Measurements from ENCODE around the gene PLEKHA5. TPM values are rescaled to one million over a fixed set of nuclear protein-coding genes. Genes with fewer than 3 reads are reported as not detected.
"Not testable (repeated sequence)": the region's sequence is repeated elsewhere in the genome, so short reads cannot be mapped to it uniquely, and the experiment has no call there.

PLEKHA5 gene
- total RNA-seq, 4 donors from 2014 or later = 31.0 to 41.7 (median 34.1) TPM

DNA sequence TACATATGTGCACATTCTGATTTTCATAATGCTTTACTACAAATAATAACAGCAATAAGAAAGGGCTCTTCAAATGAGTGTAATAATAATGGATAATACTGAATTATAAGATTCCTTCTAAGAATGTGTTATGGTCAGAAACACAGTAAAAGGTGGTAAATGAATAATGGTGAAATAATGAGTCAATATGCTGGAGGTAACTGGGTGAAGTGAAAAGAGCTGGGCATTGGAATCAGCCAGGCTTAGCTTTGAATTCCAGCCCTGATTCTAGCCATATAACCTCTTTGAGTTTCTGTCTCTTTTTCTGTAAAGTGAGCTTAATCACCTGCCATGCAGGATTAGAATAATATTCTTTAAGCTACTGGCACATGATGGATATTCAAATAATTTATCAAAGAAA, 39.1 kb downstream of the PLEKHA5 start:
- intact Hi-C loops (cut with DNase I; ENCODE audit: low total_unique reads) = no loop called here
- no peak overlapping the region for H3K4me3 ChIP-seq (ENCODE audit: low read depth, poor library complexity, severe bottlenecking)
- no peak for DNase-seq (ENCODE audit: low spot score in 2 of 2)
- TF ChIP-seq POLR2A (IDR thresholded peaks at IDR 0.05) = no peak
- TF ChIP-seq, protein P1, sequence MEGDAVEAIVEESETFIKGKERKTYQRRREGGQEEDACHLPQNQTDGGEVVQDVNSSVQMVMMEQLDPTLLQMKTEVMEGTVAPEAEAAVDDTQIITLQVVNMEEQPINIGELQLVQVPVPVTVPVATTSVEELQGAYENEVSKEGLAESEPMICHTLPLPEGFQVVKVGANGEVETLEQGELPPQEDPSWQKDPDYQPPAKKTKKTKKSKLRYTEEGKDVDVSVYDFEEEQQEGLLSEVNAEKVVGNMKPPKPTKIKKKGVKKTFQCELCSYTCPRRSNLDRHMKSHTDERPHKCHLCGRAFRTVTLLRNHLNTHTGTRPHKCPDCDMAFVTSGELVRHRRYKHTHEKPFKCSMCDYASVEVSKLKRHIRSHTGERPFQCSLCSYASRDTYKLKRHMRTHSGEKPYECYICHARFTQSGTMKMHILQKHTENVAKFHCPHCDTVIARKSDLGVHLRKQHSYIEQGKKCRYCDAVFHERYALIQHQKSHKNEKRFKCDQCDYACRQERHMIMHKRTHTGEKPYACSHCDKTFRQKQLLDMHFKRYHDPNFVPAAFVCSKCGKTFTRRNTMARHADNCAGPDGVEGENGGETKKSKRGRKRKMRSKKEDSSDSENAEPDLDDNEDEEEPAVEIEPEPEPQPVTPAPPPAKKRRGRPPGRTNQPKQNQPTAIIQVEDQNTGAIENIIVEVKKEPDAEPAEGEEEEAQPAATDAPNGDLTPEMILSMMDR (IDR thresholded peaks at IDR 0.05) = no peak

DNA sequence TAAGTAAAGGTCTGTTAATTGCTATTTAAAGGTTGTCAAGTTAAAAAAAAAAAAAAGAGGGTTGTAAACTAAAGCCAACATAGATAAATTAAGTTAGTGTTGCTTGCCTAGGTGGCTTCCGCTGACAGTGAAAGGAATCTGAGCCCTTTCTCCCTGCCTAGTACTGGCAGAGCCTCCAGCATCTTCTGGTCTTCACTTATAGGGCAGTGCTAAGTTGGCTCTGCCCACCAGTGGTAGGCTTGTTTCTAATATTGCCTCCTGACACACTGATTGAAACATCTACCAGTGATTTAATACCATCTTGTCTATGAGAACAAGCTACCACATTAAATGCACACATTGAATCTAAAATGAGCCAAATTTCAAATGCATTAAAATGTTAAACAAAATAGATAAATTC, 39.7 kb downstream of the PLEKHA5 start:
- TF ChIP-seq POLR2A (IDR thresholded peaks at IDR 0.05) = no peak
- TF ChIP-seq, protein P1 (IDR thresholded peaks at IDR 0.05) = no peak
- H3K4me3 ChIP-seq (ENCODE audit: low read depth, poor library complexity, severe bottlenecking) = no peak overlapping the region
- DNase-seq (ENCODE audit: low spot score in 2 of 2) = no peak
- intact Hi-C loops (cut with DNase I; ENCODE audit: low total_unique reads) = no loop called here
- 100% methylated on average over 1 of the region's 1 CpG for WGBS, 2 donors

DNA sequence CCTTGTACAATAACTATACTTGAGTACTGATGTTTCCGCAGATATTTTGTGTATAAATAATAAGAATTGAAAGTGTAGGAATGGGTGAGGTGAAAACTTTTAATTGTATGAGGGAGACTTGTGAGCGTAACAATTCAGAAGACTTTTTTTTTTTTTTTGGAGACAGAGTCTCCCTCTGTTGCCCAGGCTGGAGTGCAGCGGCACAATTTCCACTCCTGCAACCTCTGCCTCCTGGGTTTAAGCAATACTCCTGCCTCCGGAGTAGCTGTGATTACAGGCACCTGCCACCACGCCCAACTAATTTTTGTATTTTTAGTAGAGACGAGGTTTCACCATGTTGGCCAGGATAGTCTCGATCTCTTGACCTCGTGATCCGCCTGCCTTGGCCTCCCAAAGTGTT, 40.8 kb downstream of the PLEKHA5 start:
- WGBS, 2 donors = 91 to 96% methylated on average over 9 of the region's 9 CpGs
- intact Hi-C loops (cut with DNase I; ENCODE audit: low total_unique reads) = not testable (repeated sequence)

DNA sequence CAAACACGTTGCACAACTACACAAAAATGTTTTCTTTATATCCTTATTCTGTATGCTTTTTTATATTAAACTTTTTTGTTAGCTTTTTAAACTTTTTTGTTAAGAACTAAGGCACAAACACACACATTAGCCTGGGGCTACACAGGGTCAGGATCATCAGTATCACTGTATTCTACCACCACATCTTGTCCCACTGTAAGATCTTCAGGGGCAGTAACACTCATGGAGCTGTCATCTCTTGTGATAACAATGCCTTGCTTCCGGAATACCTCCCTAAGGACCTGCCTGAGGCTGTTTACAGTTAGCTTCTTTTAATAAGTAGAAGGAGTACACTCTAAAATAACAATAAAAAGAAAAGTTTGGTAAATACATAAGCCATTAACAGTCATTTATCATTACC, 42.2 kb downstream of the PLEKHA5 start:
- WGBS, 2 donors = 77 to 89% methylated on average over 2 of the region's 2 CpGs
- H3K4me3 ChIP-seq (ENCODE audit: low read depth, poor library complexity, severe bottlenecking) = no peak overlapping the region
- no peak for DNase-seq (ENCODE audit: low spot score in 2 of 2)
- intact Hi-C loops (cut with DNase I; ENCODE audit: low total_unique reads) = no loop called here
- TF ChIP-seq, protein P1 (IDR thresholded peaks at IDR 0.05) = no peak
- no peak for TF ChIP-seq POLR2A (IDR thresholded peaks at IDR 0.05)

More for the DNA sequence above, 40.8 kb downstream of the PLEKHA5 start:
- not testable (repeated sequence) for DNase-seq (ENCODE audit: low spot score in 2 of 2); H3K4me3 ChIP-seq (ENCODE audit: low read depth, poor library complexity, severe bottlenecking)

DNA sequence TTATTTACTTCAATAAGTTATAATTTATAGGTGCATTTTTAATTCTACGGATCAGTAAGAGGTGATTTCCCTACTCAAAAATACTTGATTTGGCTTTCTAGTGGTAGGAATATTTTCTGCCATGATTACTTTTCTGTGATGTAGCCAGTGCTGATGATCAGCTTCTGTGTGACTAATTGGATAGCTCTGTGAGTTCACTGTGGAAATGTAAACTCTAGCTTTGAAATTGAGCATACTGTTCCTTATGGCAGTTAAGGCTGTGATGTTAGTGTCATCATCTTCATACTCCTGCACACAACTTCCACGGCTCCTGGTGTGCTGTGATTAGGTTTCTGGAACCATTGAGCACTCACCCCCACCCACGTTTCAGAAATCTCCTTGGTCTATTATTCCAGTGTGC, 48.2 kb downstream of the PLEKHA5 start:
- DNase-seq (ENCODE audit: low spot score in 2 of 2) = no peak
- H3K4me3 ChIP-seq (ENCODE audit: low read depth, poor library complexity, severe bottlenecking) = no peak overlapping the region
- TF ChIP-seq, protein P1 (IDR thresholded peaks at IDR 0.05) = no peak
- no peak for TF ChIP-seq POLR2A (IDR thresholded peaks at IDR 0.05)
- WGBS, 2 donors = 80 to 85% methylated on average over 3 of the region's 3 CpGs
- intact Hi-C loops (cut with DNase I; ENCODE audit: low total_unique reads) = no loop called here

DNA sequence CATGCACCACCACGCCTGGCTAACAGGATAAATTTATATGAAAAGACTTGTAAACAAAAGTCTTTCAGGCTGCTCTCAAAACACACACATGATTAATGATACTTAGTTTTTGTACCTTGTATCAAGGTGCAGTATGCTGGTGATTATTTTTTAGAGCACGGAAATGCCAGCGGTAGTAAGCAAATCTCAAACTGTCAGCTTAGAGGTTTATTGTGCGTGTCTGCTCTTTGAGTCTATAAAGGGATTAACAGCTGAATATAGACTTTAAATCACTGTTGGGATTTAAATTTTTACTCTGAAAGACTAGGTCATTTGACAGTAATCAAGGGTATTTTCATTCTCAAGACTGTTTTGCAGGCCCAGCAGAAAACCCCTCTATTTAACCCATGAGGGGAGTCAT, 50.5 kb downstream of the PLEKHA5 start:
- no peak for DNase-seq (ENCODE audit: low spot score in 2 of 2)
- TF ChIP-seq, protein P1 (IDR thresholded peaks at IDR 0.05) = no peak
- TF ChIP-seq POLR2A (IDR thresholded peaks at IDR 0.05) = no peak
- intact Hi-C loops (cut with DNase I; ENCODE audit: low total_unique reads) = no loop called here
- 96% methylated on average over 4 of the region's 4 CpGs for WGBS, 2 donors
- H3K4me3 ChIP-seq (ENCODE audit: low read depth, poor library complexity, severe bottlenecking) = no peak overlapping the region

All from lower leg skin (tissue), 4 donors.